ENCODE results near the gene RAD23A.

Gene RAD23A

DNA sequence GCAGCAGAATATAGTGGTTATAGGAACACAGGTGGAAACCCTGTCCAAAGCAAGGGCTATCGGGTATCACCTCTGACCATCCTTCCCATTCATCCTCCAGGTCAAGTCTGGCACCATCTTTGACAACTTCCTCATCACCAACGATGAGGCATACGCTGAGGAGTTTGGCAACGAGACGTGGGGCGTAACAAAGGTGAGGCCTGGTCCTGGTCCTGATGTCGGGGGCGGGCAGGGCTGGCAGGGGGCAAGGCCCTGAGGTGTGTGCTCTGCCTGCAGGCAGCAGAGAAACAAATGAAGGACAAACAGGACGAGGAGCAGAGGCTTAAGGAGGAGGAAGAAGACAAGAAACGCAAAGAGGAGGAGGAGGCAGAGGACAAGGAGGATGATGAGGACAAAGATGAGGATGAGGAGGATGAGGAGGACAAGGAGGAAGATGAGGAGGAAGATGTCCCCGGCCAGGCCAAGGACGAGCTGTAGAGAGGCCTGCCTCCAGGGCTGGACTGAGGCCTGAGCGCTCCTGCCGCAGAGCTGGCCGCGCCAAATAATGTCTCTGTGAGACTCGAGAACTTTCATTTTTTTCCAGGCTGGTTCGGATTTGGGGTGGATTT is 2.1 kb upstream of the RAD23A start:
- CTCF ChIA-PET: no interaction called here
- H3K27ac ChIP-seq: peak overlapping the region; percentile 96
- TF ChIP-seq, protein P1, sequence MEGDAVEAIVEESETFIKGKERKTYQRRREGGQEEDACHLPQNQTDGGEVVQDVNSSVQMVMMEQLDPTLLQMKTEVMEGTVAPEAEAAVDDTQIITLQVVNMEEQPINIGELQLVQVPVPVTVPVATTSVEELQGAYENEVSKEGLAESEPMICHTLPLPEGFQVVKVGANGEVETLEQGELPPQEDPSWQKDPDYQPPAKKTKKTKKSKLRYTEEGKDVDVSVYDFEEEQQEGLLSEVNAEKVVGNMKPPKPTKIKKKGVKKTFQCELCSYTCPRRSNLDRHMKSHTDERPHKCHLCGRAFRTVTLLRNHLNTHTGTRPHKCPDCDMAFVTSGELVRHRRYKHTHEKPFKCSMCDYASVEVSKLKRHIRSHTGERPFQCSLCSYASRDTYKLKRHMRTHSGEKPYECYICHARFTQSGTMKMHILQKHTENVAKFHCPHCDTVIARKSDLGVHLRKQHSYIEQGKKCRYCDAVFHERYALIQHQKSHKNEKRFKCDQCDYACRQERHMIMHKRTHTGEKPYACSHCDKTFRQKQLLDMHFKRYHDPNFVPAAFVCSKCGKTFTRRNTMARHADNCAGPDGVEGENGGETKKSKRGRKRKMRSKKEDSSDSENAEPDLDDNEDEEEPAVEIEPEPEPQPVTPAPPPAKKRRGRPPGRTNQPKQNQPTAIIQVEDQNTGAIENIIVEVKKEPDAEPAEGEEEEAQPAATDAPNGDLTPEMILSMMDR (conservative IDR thresholded peaks at IDR 0.05; ENCODE audit: low read depth): no peak

DNA sequence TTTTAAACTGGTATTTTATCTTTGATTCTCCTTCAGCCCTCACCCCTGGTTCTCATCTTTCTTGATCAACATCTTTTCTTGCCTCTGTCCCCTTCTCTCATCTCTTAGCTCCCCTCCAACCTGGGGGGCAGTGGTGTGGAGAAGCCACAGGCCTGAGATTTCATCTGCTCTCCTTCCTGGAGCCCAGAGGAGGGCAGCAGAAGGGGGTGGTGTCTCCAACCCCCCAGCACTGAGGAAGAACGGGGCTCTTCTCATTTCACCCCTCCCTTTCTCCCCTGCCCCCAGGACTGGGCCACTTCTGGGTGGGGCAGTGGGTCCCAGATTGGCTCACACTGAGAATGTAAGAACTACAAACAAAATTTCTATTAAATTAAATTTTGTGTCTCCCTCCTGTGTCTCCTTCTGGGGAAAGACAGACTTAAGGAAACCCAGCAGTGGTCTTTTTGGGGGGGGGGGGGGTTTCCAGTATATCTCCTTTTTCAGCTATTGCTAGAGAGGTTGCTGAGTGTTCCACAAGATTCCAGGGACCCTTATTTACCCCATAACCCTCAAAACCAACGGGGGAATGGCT is 1.5 kb upstream of the RAD23A start:
- H3K27ac ChIP-seq: peak overlapping the region; percentile 96
- ChIA-PET POLR2A (ENCODE audit: low non-redundant PET) (no interaction called here), CTCF (no interaction called here)
- TF ChIP-seq, protein P1 (conservative IDR thresholded peaks at IDR 0.05; ENCODE audit: low read depth): no peak
- no peak for DNase-seq (ENCODE audit: low spot score)

More for the DNA sequence above, 2.1 kb upstream of the RAD23A start:
- DNase-seq (ENCODE audit: low spot score): no peak
- POLR2A ChIA-PET (ENCODE audit: low non-redundant PET): interaction anchor here (0.6 kb wide), 1 partner anchor 1373 kb away, joined by 8 read pairs; no protein-coding TSS in a partner anchor

DNA sequence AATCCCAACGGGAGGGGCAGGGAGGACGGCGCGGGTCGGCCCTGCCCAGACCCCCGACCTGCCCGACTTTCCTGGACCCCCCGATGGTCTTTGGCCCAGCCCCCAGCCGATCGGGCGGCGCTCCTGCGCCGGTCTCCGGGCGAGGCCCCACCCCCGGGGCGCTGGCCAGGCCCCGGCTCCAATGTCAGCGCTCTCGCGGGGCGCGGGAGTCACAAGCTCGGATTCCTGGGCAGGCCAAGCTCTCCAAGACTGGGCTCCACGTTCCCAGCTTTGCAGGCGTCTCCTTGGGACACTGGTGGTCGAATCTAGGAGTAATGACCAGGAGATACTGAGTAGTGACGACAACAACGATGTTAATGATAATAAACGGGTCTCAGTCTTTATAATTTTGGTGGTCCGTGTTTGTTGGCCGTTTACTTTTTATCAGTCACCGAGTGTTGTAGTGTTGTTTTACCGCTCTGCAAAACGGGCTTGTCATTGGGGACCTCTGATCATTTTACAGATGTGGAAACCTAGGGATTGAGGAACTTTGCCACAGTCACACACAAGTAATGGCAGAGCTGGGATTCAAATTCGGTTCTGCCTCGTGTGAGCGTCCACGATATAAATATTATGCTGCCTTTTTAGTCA is 545 bp downstream of the RAD23A start:
- ChIA-PET POLR2A (ENCODE audit: low non-redundant PET) (interaction anchor here (0.6 to 0.7 kb wide), 3 partner anchors 8 to 200 kb away, joined by 3 read pairs; partner anchors contain the start of gene CALR), CTCF (interaction anchor here (0.6 to 1.3 kb wide), 2 partner anchors 19 to 1346 kb away, joined by 3 to 4 read pairs; no protein-coding TSS in a partner anchor)
- peak; percentile 81 for DNase-seq (ENCODE audit: low spot score)
- TF ChIP-seq, protein P1 (conservative IDR thresholded peaks at IDR 0.05; ENCODE audit: low read depth): no peak
- H3K27ac ChIP-seq: peak overlapping the region; percentile 96

DNA sequence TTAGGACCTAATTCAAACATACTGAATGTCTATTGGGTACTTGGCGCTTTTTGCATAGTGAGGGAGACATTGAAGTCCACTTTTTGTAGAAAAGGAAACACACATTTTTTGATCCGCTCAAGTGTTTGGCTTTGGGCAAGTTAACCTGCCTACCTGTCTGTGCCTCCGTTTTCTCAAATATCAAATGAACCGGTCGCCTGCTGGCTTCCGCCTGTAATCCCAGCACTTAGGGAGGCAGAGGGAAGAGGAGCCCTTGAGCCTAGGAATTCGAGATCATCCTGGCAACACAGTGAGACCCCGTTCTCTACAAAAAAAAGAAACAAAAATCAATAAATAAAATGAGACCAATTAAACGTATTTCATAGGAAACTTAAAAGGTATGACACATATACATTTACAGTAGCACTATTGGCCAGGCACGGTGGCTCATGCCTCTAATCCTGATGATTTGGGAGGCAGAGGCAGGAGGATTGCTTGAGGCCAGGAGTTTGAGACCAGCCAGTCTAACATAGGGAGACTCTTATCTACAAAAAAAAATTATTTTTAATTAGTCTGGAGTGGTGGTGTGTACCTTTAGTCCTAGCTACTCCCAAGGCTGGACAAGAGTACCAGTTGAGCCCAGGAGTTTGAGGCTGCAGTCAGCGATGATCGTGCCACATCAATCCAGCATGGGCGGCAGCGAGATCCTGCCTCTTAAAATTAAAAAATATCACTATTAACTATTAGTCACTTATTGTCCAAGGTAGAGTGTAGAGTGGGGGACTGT is 1.3 kb downstream of the RAD23A start:
- H3K27ac ChIP-seq: peak overlapping the region; percentile 96
- CTCF ChIA-PET: interaction anchor here (1.3 kb wide), 1 partner anchor 19 kb away, joined by 4 read pairs; no protein-coding TSS in a partner anchor
- TF ChIP-seq, protein P1 (conservative IDR thresholded peaks at IDR 0.05; ENCODE audit: low read depth): no peak
- POLR2A ChIA-PET (ENCODE audit: low non-redundant PET): interaction anchor here (0.6 to 0.7 kb wide), 3 partner anchors 9 to 199 kb away, joined by 3 read pairs; partner anchors contain the start of gene CALR
- DNase-seq (ENCODE audit: low spot score): no peak

DNA sequence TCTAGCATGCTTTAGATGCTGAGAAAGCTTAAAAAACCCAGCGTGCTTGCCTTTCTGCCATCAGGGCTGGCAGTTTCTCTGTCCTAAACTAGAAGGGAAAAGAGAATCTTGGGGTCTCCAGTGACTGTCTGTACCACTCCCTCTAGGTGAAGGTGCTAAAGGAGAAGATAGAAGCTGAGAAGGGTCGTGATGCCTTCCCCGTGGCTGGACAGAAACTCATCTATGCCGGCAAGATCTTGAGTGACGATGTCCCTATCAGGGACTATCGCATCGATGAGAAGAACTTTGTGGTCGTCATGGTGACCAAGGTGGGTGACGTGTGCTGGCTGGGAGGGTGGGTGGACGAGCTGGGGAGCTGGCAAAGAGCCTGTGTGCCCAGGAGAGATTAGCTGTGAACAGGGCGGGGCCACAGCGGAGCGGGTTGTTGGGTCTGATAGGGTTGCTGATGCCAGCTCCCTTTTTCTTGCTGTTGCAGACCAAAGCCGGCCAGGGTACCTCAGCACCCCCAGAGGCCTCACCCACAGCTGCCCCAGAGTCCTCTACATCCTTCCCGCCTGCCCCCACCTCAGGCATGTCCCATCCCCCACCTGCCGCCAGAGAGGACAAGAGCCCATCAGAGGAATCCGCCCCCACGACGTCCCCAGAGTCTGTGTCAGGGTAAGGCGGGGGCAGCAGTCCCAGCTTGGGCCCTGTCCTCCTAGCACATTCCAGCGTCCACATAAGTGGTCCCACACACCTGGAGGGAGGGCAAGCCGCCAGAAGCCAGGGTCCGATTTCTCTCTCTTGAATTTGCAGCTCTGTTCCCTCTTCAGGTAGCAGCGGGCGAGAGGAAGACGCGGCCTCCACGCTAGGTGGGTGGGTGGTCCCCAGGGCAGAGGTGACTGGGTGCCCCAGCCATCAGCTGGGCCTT is 2.3 kb downstream of the RAD23A start:
- POLR2A ChIA-PET (ENCODE audit: low non-redundant PET): no interaction called here
- no peak for DNase-seq (ENCODE audit: low spot score)
- CTCF ChIA-PET: no interaction called here
- peak overlapping the region; percentile 80 for H3K27ac ChIP-seq
- TF ChIP-seq, protein P1 (conservative IDR thresholded peaks at IDR 0.05; ENCODE audit: low read depth): no peak
